Ovary (tissue), 9 donors: Measurements from ENCODE around the gene VKORC1L1. TPM values are rescaled to one million over a fixed set of nuclear protein-coding genes. Genes with fewer than 3 reads are reported as not detected.
"Not testable (repeated sequence)": the region's sequence is repeated elsewhere in the genome, so short reads cannot be mapped to it uniquely, and the experiment has no call there.

Source experiments
- DNase-seq, 5 donors: peaks; one replicate each; pipeline ENCODE4 v3.0.0-alpha.2; 2019 to 2020
- H3K27ac ChIP-seq, 2 donors: fragments of 200-600 bp; one replicate each; pipeline versions ENCODE4 v1.5.1 to v1.8.0; 2019 to 2022
- H3K27me3 ChIP-seq: fragments of 200-600 bp; one replicate; pipeline ENCODE4 v1.8.0; 2022
- H3K36me3 ChIP-seq: fragments of 200-600 bp; sonication (generic); one replicate; pipeline ENCODE4 v1.5.1; 2019
- H3K4me1 ChIP-seq: one replicate; pipeline ENCODE4 v1.8.1; 2013; ENCODE audit warnings: mild to moderate bottlenecking, moderate library complexity; ENCODE audit not compliant: insufficient read depth
- H3K4me3 ChIP-seq: fragments of 200-600 bp; sonication (generic); one replicate; pipeline ENCODE4 v1.5.1; 2017
- H3K9me3 ChIP-seq, 2 donors: fragments of 200-600 bp in 1 of 2; sonication (generic) in 1 of 2; one replicate each; pipeline versions ENCODE4 v1.5.1 to v1.8.1; 2013 to 2019; ENCODE audit warnings: mild to moderate bottlenecking in 1 of 2, moderate library complexity in 1 of 2
- WGBS, 3 donors: extraction: QIAGEN DNeasy Blood & Tissue Kit in 1 of 3; methylation state at CpG; one replicate each; pipeline versions ENCODE4 v1.1.5 to v1.1.7; 2013 to 2017; 5-methylcytosine and 5-hydroxymethylcytosine counted together
- intact Hi-C, 4 donors: fragments of 100-400 bp; cut with DNase I; formaldehyde crosslinking; loops; one replicate each; pipeline versions ENCODE4 v1.11.0 to v1.15.1; 2022 to 2023
- polyA plus RNA-seq, 2 donors: library from polyadenylated mRNA; stranded (reverse); fragments of 200-250 nt in 1 of 2; fragments of 350-450 nt in 1 of 2; fragmentation: Illumina TruSeq in 1 of 2; extraction: RNeasy Lipid Tissue Mini Kit (QIAGEN cat#74804) in 1 of 2; gene quantifications; one replicate each; pipeline ENCODE4 v1.2.3, GENCODE V29; 2013 to 2014
- total RNA-seq, 7 donors: library from RNA; depleted of rRNA in 2 of 7; stranded (reverse); fragments of >200 nt in 2 of 7; fragmentation: NEBNext Ultra II Directional in 3 of 7; extraction: Animal tissue kit (Norgen Biotek cat#: 25700) in 3 of 7; gene quantifications; one replicate each; pipeline versions ENCODE4 v1.1.0 to v1.2.4, GENCODE V29; 2016 to 2023
- donor health status: DM: no; HTN: no; CAD: no; lungs with moderate emphysema.
- donor health status: DM: no; HTN: no; CAD: no.
- donor health status: Bipolar disorder and iron deficiency.
- donor health status: DM: yes; HTN: yes; CAD: no.
- donor health status: DM: no; HTN: no; CAD: no.
- donor health status: DM: yes; HTN: yes; CAD: no.

Gene VKORC1L1
- total and polyA plus RNA-seq, 9 donors = 11.8 to 38.0 (median 24.8) TPM

DNA sequence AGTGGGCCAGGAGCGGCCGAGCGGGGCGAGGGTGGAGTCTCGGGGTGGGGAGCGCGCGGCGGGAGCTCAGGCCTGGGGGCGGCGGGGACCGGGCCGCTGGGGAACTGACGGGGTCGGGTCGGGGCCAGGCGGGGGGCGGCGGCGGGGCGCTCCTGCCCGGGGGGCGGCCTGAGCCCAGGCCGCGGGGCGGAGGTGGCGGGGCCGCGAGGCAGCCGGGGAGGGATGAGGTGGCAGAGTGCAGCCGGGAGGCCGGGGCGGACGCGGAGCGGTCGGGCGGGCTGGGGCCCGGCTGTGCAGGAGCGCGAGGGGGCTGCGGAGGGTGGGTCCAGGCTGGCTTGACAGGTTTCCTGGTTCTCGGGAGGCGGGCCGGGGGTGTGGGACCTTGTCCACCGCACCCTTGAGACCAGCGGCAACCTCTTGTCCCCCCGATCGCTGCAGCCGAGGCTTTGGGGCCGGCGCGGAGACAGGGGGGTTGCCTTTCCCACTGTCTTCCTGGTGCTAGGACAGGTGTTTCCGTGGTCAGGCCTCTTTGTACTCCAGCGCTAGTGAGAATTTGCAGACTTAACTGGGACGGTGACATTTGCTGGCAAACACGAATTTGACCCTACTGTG lies 814 bp downstream of the VKORC1L1 start:
- H3K9me3 ChIP-seq, H3K36me3 ChIP-seq, H3K4me1 ChIP-seq, H3K27me3 ChIP-seq, intact Hi-C loops: not testable (repeated sequence)
- Histone ChIP-seq H3K27ac (peak overlapping the region; percentile 4 to 64), H3K4me3 (peak overlapping the region; percentile 100)
- peak; percentile 20 to 58 (median 44) for DNase-seq
- 0 to 1% (median 1%) methylated on average over 11 to 57 of the region's 57 CpGs for WGBS, 3 donors

DNA sequence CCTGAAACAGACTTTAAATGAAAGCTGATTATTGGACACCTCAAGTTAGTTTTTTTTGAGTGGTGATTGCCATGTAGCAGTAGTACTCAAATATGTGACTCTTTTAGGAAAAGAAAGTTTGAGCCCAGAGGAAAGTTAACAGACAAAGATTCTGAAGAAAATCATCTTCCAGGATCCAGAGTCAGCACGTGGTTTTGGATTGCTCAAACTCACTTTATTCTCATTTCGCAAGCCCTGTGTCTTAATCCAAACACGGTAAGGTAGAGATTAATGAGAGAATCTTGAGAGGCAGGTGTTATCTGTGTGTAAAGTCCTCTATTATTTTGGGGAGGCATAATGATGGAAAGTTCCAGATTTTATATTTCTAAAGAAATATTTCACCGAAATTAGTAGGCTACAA lies 2.8 kb downstream of the VKORC1L1 start:
- H3K4me3 ChIP-seq, H3K27ac ChIP-seq, H3K9me3 ChIP-seq, H3K27me3 ChIP-seq, DNase-seq, H3K36me3 ChIP-seq, intact Hi-C loops, H3K4me1 ChIP-seq: not testable (repeated sequence)
- WGBS, 3 donors = 81 to 88% (median 87%) methylated on average over 4 of the region's 4 CpGs

DNA sequence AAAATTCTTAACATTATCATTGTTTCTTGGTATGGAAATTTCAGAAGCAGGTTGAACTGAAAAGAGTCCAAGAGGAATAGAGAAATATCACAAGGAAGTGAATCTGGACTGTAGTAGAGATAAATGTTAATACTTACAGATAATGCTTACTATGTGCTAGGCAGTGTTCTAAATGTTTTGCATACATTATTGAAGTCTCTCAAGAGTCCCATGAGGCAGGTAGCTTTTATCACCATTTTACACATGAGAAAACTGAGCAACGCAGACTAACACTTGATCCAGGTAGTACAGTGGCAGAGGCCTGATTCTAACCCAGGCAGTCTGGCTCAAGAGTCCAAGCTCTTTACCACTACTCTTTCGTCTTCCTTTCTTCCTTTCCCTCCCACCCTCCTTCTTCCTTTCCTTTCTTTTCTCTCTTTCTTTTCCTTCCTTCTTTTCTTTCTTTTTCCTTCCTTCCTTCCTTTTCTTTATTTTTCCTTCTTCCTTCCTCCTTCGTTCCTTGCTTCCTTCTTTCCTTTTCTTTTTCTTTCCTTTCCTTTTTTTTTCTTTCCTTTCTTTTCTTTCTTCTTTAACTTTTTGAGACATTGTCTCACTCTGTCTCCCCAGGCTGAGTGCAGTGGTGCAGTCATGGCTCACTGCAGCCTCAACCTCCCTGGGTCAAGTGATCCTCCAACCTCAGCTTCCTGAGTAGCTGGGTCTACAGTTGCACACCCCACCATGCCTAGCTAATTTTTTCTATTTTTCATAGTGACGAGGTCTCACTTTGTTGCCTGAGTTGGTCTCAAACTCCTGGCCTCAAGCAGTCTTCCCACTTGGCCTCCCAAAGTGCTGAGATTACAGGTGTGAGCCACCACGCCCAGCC lies 6.6 kb downstream of the VKORC1L1 start:
- intact Hi-C loops = not testable (repeated sequence)

DNA sequence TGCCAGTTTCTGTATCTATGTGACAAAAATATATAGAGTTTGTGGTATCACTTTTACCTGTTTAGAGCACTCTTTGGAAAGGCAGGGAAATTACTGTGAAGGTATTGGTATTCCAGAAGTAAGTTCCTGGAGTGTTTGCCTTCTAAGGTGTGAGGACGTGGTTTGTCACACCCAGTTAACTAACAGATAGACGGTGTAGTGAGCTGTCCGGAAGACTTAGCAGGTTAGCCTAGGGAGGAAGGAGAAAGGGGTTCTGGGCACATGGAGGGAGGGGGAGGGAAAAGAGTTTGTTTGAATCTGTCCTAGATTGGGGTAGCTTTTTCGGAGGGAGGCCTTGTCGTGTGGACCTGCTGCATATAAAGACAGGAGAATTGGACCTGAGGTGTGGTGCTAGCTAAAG lies 7.4 kb downstream of the VKORC1L1 start:
- H3K36me3 ChIP-seq, intact Hi-C loops, DNase-seq, H3K4me3 ChIP-seq, H3K27ac ChIP-seq, H3K9me3 ChIP-seq, H3K4me1 ChIP-seq, H3K27me3 ChIP-seq: not testable (repeated sequence)
- WGBS, 3 donors = 95 to 96% (median 96%) methylated on average over 5 of the region's 5 CpGs

More for the DNA sequence above, 6.6 kb downstream of the VKORC1L1 start:
- H3K27me3 ChIP-seq, H3K9me3 ChIP-seq, H3K36me3 ChIP-seq, DNase-seq, H3K27ac ChIP-seq, H3K4me1 ChIP-seq, H3K4me3 ChIP-seq: not testable (repeated sequence)
- WGBS, 3 donors = 76 to 99% (median 86%) methylated on average over 5 of the region's 5 CpGs

DNA sequence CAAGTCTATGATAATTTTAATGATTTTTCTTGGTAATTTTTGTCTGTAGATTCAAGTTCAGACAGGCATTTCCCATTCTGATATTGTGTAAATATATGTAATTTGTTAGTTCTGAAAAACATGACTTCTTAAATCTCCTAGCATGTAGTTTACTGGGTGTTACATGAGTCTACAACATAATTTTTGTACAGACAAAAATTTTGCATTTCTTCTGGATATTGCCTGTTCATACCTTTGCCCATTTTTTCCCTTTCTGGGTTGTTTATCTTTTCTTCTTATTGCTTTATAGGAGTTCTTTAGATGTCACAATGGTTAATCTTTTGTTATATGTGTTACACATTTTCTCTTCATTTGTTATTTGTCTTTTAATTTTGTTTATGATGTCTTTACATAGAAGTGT lies 12.1 kb downstream of the VKORC1L1 start:
- H3K27ac ChIP-seq, H3K4me1 ChIP-seq, H3K36me3 ChIP-seq, DNase-seq, H3K9me3 ChIP-seq, intact Hi-C loops, H3K4me3 ChIP-seq, H3K27me3 ChIP-seq: not testable (repeated sequence)

DNA sequence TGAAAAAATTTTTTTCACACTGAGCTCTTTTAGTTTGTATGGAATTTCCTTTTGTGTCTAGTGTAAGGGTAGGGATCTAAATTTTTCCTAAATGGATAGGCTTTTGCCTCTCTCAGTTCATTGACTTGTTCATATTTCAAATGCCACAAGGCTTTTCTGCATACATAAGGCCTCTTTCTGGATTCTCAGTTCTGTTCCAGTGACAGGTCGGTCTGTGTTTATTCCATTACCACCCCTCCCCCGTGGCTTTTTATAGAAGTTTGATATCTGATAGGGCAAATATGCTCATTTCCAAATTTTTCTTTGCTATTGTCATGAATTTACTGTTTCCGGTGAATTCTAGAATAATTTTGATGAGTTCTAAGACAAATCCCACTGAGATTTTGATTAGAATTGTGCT lies 12.7 kb downstream of the VKORC1L1 start:
- H3K4me1 ChIP-seq, DNase-seq, H3K27ac ChIP-seq, intact Hi-C loops, H3K4me3 ChIP-seq, H3K27me3 ChIP-seq, H3K9me3 ChIP-seq, H3K36me3 ChIP-seq: not testable (repeated sequence)
- WGBS, 3 donors = 79 to 95% (median 87%) methylated on average over 1 to 2 of the region's 3 CpGs

DNA sequence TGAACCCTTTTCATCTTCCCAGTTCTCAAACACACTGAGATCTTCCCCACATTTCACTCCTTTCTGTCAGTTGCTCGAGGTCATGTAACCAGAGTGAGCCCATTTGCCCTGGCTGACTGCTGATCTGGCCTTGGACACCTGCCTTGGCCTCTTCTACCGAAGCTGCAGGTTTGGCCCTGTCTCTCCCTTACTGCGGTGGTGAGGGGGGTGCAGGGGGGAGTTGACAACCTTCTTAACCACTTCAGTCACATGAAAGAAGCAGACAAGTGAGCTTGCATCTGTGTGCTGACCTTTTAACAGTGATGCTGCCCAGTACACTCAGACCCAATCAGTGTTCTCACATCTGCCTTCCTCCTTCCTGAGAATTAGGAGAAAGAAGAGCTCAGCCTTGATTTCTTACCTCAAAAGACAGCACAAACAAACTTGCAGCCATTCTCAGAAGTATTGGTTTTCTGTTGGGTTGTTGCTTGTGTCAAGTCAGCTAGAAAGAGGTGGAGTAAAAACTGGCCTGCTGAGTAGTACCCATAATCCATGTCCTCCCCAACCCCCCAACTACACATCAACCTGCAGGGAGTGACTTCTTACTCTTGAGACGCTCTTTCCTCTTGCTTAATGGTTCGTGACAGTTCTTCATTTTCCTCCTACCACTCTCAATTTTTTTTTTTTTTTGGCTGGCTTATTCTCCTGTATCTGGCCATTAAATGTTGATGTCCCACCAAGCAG lies 15.7 kb downstream of the VKORC1L1 start:
- H3K9me3 ChIP-seq, H3K27ac ChIP-seq, H3K27me3 ChIP-seq, DNase-seq, H3K4me3 ChIP-seq, intact Hi-C loops, H3K36me3 ChIP-seq: not testable (repeated sequence)
- H3K4me1 ChIP-seq = peaks cover 11% of the 10 kb centered on the region
- WGBS, 3 donors = 48 to 63% (median 59%) methylated on average over 5 of the region's 5 CpGs

DNA sequence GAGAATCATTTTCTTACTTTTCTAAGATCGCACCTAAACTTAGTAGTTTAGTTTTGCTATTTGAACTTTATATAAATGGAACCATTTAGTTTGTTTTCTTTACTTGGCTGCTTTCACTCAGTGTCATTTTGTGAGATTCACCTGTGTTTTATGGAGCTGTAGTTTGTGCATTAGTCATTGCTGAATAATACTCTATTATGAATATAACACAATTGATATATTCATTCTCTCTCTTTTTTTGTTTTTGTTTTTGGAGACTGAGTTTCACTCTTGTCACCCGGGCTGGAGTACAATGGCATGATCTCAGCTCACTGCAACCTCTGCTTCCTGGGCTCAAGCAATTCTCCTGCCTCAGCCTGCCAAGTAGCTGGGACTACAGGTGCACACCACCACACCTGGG lies 16.8 kb downstream of the VKORC1L1 start:
- H3K9me3 ChIP-seq, H3K27me3 ChIP-seq, intact Hi-C loops, H3K27ac ChIP-seq, DNase-seq, H3K36me3 ChIP-seq, H3K4me3 ChIP-seq: not testable (repeated sequence)
- 95 to 96% (median 95%) methylated on average over 2 of the region's 2 CpGs for WGBS, 3 donors
- H3K4me1 ChIP-seq = peaks cover 11% of the 10 kb centered on the region
